ENCODE data around the gene GALNT16.

GALNT16 gene

GRCh38 chr14:69335371-69335771 lies 75.4 kb downstream of the GALNT16 start:
- Histone ChIP-seq H3K36me3 (replicated peaks; ENCODE audit: insufficient read depth, low read length) (no peaks in the 10 kb centered on the region), H2AFZ (ENCODE audit: low read length) (no peak overlapping the region), H4K20me1 (ENCODE audit: insufficient read depth, low read length) (no peaks in the 10 kb centered on the region), H3K4me1 (ENCODE audit: low read length) (no peaks in the 10 kb centered on the region), H3K9ac (ENCODE audit: low read length) (no peak overlapping the region), H3K4me3 (ENCODE audit: low read length) (no peak overlapping the region), H3K27me3 (replicated peaks; ENCODE audit: insufficient read depth, low read length) (no peaks in the 10 kb centered on the region), H3F3A (ENCODE audit: insufficient read depth, low read length) (no peaks in the 10 kb centered on the region), H3K27ac (ENCODE audit: low read length) (no peak overlapping the region), H3K9me2 (replicated peaks; ENCODE audit: insufficient read depth, low read length) (no peaks in the 10 kb centered on the region), H3K9me3 (replicated peaks; ENCODE audit: insufficient read depth, low read length) (no peaks in the 10 kb centered on the region), H3K4me2 (ENCODE audit: low read depth, low read length) (no peak overlapping the region), H3K79me2 (ENCODE audit: low read length) (no peaks in the 10 kb centered on the region)
- DNase-seq: no peak
- TF ChIP-seq, protein P1, sequence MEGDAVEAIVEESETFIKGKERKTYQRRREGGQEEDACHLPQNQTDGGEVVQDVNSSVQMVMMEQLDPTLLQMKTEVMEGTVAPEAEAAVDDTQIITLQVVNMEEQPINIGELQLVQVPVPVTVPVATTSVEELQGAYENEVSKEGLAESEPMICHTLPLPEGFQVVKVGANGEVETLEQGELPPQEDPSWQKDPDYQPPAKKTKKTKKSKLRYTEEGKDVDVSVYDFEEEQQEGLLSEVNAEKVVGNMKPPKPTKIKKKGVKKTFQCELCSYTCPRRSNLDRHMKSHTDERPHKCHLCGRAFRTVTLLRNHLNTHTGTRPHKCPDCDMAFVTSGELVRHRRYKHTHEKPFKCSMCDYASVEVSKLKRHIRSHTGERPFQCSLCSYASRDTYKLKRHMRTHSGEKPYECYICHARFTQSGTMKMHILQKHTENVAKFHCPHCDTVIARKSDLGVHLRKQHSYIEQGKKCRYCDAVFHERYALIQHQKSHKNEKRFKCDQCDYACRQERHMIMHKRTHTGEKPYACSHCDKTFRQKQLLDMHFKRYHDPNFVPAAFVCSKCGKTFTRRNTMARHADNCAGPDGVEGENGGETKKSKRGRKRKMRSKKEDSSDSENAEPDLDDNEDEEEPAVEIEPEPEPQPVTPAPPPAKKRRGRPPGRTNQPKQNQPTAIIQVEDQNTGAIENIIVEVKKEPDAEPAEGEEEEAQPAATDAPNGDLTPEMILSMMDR (IDR thresholded peaks at IDR 0.05; ENCODE audit: low read length): no peak
- TF ChIP-seq EZH2phosphoT487 (IDR thresholded peaks at IDR 0.05; ENCODE audit: low read length) (no peak), EZH2 (optimal IDR thresholded peaks at IDR 0.05; ENCODE audit: low read depth, low read length) (no peak)

- Histone ChIP-seq H3K36me3 (replicated peaks; ENCODE audit: insufficient read depth, low read length) (no peaks in the 10 kb centered on the region), H2AFZ (ENCODE audit: low read length) (no peak overlapping the region), H4K20me1 (ENCODE audit: insufficient read depth, low read length) (no peaks in the 10 kb centered on the region), H3K4me2 (ENCODE audit: low read depth, low read length) (no peak overlapping the region), H3K4me3 (ENCODE audit: low read length) (no peak overlapping the region), H3K79me2 (ENCODE audit: low read length) (no peaks in the 10 kb centered on the region), H3K4me1 (ENCODE audit: low read length) (no peaks in the 10 kb centered on the region), H3K27ac (ENCODE audit: low read length) (no peak overlapping the region), H3K9me2 (replicated peaks; ENCODE audit: insufficient read depth, low read length) (no peaks in the 10 kb centered on the region), H3F3A (ENCODE audit: insufficient read depth, low read length) (no peaks in the 10 kb centered on the region), H3K27me3 (replicated peaks; ENCODE audit: insufficient read depth, low read length) (no peaks in the 10 kb centered on the region), H3K9ac (ENCODE audit: low read length) (no peak overlapping the region), H3K9me3 (replicated peaks; ENCODE audit: insufficient read depth, low read length) (no peaks in the 10 kb centered on the region)
- DNase-seq: no peak
- TF ChIP-seq EZH2phosphoT487 (IDR thresholded peaks at IDR 0.05; ENCODE audit: low read length) (no peak), EZH2 (optimal IDR thresholded peaks at IDR 0.05; ENCODE audit: low read depth, low read length) (no peak)
- TF ChIP-seq, protein P1 (IDR thresholded peaks at IDR 0.05; ENCODE audit: low read length): no peak
Observed at GRCh38 chr14:69337984-69338383, 78.0 kb downstream of the GALNT16 start.

DNA sequence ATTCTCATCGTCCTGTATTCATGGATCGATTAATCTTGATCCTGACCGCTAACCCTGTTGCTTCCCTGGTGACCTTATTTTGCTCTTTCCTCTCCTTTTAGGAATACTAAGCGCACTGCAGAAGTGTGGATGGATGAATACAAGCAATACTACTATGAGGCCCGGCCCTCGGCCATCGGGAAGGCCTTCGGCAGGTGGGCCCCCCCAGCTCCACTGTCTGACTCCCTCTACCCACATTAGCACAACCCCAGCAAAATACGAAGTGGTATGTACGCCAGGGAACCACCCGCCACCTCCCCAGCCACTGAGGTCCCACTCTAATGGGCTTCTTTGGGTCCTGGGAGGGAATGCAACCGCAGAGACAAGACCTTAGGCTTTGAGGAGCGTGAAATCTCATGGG lies 79.5 kb downstream of the GALNT16 start:
- TF ChIP-seq, protein P1 (IDR thresholded peaks at IDR 0.05; ENCODE audit: low read length): no peak
- TF ChIP-seq EZH2 (optimal IDR thresholded peaks at IDR 0.05; ENCODE audit: low read depth, low read length) (no peak), EZH2phosphoT487 (IDR thresholded peaks at IDR 0.05; ENCODE audit: low read length) (no peak)
- no peak overlapping the region for H3K27ac ChIP-seq (ENCODE audit: low read length)
- H2AFZ ChIP-seq (ENCODE audit: low read length): no peak overlapping the region
- H4K20me1 ChIP-seq (ENCODE audit: insufficient read depth, low read length): no peaks in the 10 kb centered on the region
- no peak overlapping the region for H3K4me3 ChIP-seq (ENCODE audit: low read length)
- no peaks in the 10 kb centered on the region for H3K79me2 ChIP-seq (ENCODE audit: low read length)
- H3K9me3 ChIP-seq (replicated peaks; ENCODE audit: insufficient read depth, low read length): no peaks in the 10 kb centered on the region
- no peak overlapping the region for H3K9ac ChIP-seq (ENCODE audit: low read length)
- no peaks in the 10 kb centered on the region for H3K4me1 ChIP-seq (ENCODE audit: low read length)
- DNase-seq: no peak
- H3K27me3 ChIP-seq (replicated peaks; ENCODE audit: insufficient read depth, low read length): no peaks in the 10 kb centered on the region
- no peaks in the 10 kb centered on the region for H3K36me3 ChIP-seq (replicated peaks; ENCODE audit: insufficient read depth, low read length)
- no peaks in the 10 kb centered on the region for H3K9me2 ChIP-seq (replicated peaks; ENCODE audit: insufficient read depth, low read length)
- H3F3A ChIP-seq (ENCODE audit: insufficient read depth, low read length): no peaks in the 10 kb centered on the region
- no peak overlapping the region for H3K4me2 ChIP-seq (ENCODE audit: low read depth, low read length)

Data from MM.1S (cell line).